ENCODE measurements around the gene NUTF2.
A peak's percentile ranks its signal among the peaks of the same experiment; 100 is the strongest.

The NUTF2 gene

DNA sequence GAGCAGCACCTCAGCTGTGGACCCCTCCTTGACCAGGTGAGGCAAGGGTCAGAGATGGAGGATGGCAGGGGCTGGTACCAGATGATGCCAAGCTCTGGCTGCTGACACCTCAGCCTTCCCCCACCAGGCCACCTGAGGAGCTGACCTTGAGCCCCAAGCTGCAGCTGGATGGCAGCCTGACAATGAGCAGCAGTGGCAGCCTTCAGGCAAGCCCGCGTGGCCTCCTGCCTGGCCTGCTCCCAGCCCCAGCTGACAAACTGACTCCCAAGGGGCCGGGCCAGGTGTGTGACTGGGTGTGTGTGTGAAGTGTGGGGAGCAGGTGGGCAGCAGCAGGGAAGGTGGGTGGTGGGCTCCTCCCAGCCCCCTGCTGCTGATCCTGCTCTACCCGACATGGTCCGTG lies 33.2 kb downstream of the NUTF2 start:
- H3K36me3 ChIP-seq (ENCODE audit: control insufficient read depth in 2 of 2, insufficient read depth in 1 of 2, low read length in 2 of 2) = peaks cover 0 to 98% of the 10 kb centered on the region in 2 experiments; a peak in 2 of 3 replicates
- POLR2A ChIA-PET = interaction anchor here (1.2 kb wide), 1 partner anchor 15 kb away, joined by 3 read pairs; no protein-coding TSS in a partner anchor
- CTCF ChIA-PET = interaction anchor here (0.6 kb wide), 1 partner anchor 64 kb away, joined by 6 read pairs; no protein-coding TSS in a partner anchor
- TF ChIP-seq OSR2 (tag by site-specific recombination; IDR thresholded peaks at IDR 0.05) (peak; percentile 4), ZNF560 (tag by site-specific recombination; IDR thresholded peaks at IDR 0.05; ENCODE audit: borderline replicate concordance) (no peak), SETDB1 (IDR thresholded peaks at IDR 0.05; ENCODE audit: insufficient read length, low read length) (no peak), ZFHX2 (tag by site-specific recombination; conservative IDR thresholded peaks at IDR 0.05) (peak; percentile 33), FEZF1 (tag by site-specific recombination; IDR thresholded peaks at IDR 0.05) (no peak), ZNF398 (tag by site-specific recombination; IDR thresholded peaks at IDR 0.05) (no peak)
- H3K4me1 ChIP-seq (ENCODE audit: control insufficient read depth, insufficient read depth, low read length) = peaks cover 2% of the 10 kb centered on the region; the same call in 1 of the 2 replicates
- H3K9me3 ChIP-seq (ENCODE audit: control insufficient read depth, insufficient read depth, low read depth, low read length) = no peaks in the 10 kb centered on the region
- H3K27ac ChIP-seq (ENCODE audit: extremely low read depth, low read depth, low read length) = no peak overlapping the region
- no peak overlapping the region for H3K4me3 ChIP-seq (ENCODE audit: low read depth, low read length)

- peaks cover 3% of the 10 kb centered on the region; the same call in 1 of the 2 replicates for H3K4me1 ChIP-seq (ENCODE audit: control insufficient read depth, insufficient read depth, low read length)
- ChIA-PET POLR2A (no interaction called here), CTCF (interaction anchor here (0.6 kb wide), 1 partner anchor 210 kb away, joined by 5 read pairs; no protein-coding TSS in a partner anchor)
- H3K36me3 ChIP-seq (ENCODE audit: control insufficient read depth in 2 of 2, insufficient read depth in 1 of 2, low read length in 2 of 2) = peaks cover 0 to 95% of the 10 kb centered on the region in 2 experiments; a peak in 1 of 3 replicates
- TF ChIP-seq ZNF211 (tag by site-specific recombination; IDR thresholded peaks at IDR 0.05; ENCODE audit: low read depth) = no peak
- no peak for TF ChIP-seq ZNF37A (tag by site-specific recombination; IDR thresholded peaks at IDR 0.05)
- no peak for TF ChIP-seq ZNF548 (tag by site-specific recombination; IDR thresholded peaks at IDR 0.05)
- TF ChIP-seq ZNF423 (tag by site-specific recombination; IDR thresholded peaks at IDR 0.05) = no peak
- TF ChIP-seq ZSCAN16 (tag by site-specific recombination; IDR thresholded peaks at IDR 0.05) = no peak
- TF ChIP-seq YY1 (tag by site-specific recombination; IDR thresholded peaks at IDR 0.05) = no peak
- TF ChIP-seq KLF1 (tag by site-specific recombination; IDR thresholded peaks at IDR 0.05) = no peak
- TF ChIP-seq, protein P1, sequence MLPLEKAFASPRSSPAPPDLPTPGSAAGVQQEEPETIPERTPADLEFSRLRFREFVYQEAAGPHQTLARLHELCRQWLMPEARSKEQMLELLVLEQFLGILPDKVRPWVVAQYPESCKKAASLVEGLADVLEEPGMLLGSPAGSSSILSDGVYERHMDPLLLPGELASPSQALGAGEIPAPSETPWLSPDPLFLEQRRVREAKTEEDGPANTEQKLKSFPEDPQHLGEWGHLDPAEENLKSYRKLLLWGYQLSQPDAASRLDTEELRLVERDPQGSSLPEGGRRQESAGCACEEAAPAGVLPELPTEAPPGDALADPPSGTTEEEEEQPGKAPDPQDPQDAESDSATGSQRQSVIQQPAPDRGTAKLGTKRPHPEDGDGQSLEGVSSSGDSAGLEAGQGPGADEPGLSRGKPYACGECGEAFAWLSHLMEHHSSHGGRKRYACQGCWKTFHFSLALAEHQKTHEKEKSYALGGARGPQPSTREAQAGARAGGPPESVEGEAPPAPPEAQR (tag by site-specific recombination; IDR thresholded peaks at IDR 0.05) = no peak
- TF ChIP-seq, protein P2, sequence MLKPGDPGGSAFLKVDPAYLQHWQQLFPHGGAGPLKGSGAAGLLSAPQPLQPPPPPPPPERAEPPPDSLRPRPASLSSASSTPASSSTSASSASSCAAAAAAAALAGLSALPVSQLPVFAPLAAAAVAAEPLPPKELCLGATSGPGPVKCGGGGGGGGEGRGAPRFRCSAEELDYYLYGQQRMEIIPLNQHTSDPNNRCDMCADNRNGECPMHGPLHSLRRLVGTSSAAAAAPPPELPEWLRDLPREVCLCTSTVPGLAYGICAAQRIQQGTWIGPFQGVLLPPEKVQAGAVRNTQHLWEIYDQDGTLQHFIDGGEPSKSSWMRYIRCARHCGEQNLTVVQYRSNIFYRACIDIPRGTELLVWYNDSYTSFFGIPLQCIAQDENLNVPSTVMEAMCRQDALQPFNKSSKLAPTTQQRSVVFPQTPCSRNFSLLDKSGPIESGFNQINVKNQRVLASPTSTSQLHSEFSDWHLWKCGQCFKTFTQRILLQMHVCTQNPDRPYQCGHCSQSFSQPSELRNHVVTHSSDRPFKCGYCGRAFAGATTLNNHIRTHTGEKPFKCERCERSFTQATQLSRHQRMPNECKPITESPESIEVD (tag by site-specific recombination; IDR thresholded peaks at IDR 0.05) = no peak
- TF ChIP-seq ZNF558 (tag by site-specific recombination; IDR thresholded peaks at IDR 0.05) = no peak
- TF ChIP-seq ZFHX2 (tag by site-specific recombination; conservative IDR thresholded peaks at IDR 0.05) = no peak
- TF ChIP-seq ZSCAN30 (tag by site-specific recombination; IDR thresholded peaks at IDR 0.05) = no peak
- TF ChIP-seq, protein P3, sequence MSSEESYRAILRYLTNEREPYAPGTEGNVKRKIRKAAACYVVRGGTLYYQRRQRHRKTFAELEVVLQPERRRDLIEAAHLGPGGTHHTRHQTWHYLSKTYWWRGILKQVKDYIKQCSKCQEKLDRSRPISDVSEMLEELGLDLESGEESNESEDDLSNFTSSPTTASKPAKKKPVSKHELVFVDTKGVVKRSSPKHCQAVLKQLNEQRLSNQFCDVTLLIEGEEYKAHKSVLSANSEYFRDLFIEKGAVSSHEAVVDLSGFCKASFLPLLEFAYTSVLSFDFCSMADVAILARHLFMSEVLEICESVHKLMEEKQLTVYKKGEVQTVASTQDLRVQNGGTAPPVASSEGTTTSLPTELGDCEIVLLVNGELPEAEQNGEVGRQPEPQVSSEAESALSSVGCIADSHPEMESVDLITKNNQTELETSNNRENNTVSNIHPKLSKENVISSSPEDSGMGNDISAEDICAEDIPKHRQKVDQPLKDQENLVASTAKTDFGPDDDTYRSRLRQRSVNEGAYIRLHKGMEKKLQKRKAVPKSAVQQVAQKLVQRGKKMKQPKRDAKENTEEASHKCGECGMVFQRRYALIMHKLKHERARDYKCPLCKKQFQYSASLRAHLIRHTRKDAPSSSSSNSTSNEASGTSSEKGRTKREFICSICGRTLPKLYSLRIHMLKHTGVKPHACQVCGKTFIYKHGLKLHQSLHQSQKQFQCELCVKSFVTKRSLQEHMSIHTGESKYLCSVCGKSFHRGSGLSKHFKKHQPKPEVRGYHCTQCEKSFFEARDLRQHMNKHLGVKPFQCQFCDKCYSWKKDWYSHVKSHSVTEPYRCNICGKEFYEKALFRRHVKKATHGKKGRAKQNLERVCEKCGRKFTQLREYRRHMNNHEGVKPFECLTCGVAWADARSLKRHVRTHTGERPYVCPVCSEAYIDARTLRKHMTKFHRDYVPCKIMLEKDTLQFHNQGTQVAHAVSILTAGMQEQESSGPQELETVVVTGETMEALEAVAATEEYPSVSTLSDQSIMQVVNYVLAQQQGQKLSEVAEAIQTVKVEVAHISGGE (tag by site-specific recombination; conservative IDR thresholded peaks at IDR 0.05; ENCODE audit: low read depth) = no peak
- TF ChIP-seq, protein P4, sequence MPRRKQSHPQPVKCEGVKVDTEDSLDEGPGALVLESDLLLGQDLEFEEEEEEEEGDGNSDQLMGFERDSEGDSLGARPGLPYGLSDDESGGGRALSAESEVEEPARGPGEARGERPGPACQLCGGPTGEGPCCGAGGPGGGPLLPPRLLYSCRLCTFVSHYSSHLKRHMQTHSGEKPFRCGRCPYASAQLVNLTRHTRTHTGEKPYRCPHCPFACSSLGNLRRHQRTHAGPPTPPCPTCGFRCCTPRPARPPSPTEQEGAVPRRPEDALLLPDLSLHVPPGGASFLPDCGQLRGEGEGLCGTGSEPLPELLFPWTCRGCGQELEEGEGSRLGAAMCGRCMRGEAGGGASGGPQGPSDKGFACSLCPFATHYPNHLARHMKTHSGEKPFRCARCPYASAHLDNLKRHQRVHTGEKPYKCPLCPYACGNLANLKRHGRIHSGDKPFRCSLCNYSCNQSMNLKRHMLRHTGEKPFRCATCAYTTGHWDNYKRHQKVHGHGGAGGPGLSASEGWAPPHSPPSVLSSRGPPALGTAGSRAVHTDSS (tag by site-specific recombination; IDR thresholded peaks at IDR 0.05) = no peak
- TF ChIP-seq FEZF1 (tag by site-specific recombination; IDR thresholded peaks at IDR 0.05) = no peak
- TF ChIP-seq ZNF239 (tag by site-specific recombination; IDR thresholded peaks at IDR 0.05) = no peak
- TF ChIP-seq, protein P5, sequence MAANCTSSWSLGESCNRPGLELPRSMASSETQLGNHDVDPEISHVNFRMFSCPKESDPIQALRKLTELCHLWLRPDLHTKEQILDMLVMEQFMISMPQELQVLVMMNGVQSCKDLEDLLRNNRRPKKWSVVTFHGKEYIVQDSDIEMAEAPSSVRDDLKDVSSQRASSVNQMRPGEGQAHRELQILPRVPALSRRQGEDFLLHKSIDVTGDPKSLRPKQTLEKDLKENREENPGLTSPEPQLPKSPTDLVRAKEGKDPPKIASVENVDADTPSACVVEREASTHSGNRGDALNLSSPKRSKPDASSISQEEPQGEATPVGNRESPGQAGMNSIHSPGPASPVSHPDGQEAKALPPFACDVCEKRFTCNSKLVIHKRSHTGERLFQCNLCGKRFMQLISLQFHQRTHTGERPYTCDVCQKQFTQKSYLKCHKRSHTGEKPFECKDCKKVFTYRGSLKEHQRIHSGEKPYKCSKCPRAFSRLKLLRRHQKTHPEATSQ (tag by site-specific recombination; IDR thresholded peaks at IDR 0.05) = no peak
- TF ChIP-seq ZNF48 (tag by site-specific recombination; IDR thresholded peaks at IDR 0.05) = no peak
- TF ChIP-seq KLF7 (tag by site-specific recombination; IDR thresholded peaks at IDR 0.05; ENCODE audit: borderline replicate concordance) = no peak
- H3K4me3 ChIP-seq (ENCODE audit: low read depth, low read length) = no peak overlapping the region
- no peaks in the 10 kb centered on the region for H3K9me3 ChIP-seq (ENCODE audit: control insufficient read depth, insufficient read depth, low read depth, low read length)
- no peak overlapping the region for H3K27ac ChIP-seq (ENCODE audit: extremely low read depth, low read depth, low read length)
Observed at GRCh38 chr16:67880584-67880983, 33.9 kb downstream of the NUTF2 start.
